Measurements from ENCODE around the gene GPATCH1. TPM values are rescaled to one million over a fixed set of nuclear protein-coding genes. Genes with fewer than 3 reads are reported as not detected.

The GPATCH1 gene
- total RNA-seq, 1 donor from 2014 or later: 6.3 TPM

DNA sequence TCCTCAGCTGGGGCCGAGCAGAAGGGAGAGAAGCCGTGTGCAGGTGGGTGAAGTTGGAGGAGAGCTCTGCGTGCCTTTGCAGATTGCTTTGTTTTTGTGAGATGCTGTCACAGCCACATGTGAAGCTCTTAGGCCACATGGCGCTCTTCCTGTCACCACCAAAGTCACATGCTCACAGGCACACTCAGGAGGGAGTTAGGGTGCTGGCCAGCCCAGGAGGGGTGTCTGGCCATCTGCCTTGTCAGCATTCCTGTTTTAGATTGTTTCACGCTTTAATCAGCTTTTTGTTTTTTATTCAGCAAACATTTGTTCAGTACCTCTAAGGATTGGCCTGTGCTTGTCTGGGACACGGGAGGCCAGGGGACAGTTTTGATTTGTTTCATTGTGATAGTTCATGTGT is 21.9 kb downstream of the GPATCH1 start:
- no peaks in the 10 kb centered on the region for H3K27me3 ChIP-seq (ENCODE audit: control insufficient read depth, insufficient read depth, low read length)
- TF ChIP-seq, protein P1, sequence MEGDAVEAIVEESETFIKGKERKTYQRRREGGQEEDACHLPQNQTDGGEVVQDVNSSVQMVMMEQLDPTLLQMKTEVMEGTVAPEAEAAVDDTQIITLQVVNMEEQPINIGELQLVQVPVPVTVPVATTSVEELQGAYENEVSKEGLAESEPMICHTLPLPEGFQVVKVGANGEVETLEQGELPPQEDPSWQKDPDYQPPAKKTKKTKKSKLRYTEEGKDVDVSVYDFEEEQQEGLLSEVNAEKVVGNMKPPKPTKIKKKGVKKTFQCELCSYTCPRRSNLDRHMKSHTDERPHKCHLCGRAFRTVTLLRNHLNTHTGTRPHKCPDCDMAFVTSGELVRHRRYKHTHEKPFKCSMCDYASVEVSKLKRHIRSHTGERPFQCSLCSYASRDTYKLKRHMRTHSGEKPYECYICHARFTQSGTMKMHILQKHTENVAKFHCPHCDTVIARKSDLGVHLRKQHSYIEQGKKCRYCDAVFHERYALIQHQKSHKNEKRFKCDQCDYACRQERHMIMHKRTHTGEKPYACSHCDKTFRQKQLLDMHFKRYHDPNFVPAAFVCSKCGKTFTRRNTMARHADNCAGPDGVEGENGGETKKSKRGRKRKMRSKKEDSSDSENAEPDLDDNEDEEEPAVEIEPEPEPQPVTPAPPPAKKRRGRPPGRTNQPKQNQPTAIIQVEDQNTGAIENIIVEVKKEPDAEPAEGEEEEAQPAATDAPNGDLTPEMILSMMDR (IDR thresholded peaks at IDR 0.05; ENCODE audit: insufficient read depth, low read length, severe bottlenecking): no peak
- H3K4me3 ChIP-seq (ENCODE audit: low read depth, low read length): no peak overlapping the region
- FAIRE-seq (no peak), DNase-seq (ENCODE audit: low read depth) (no peak)
- peaks cover 7% of the 10 kb centered on the region for H3K36me3 ChIP-seq (ENCODE audit: control insufficient read depth, insufficient read depth, low read length)

DNA sequence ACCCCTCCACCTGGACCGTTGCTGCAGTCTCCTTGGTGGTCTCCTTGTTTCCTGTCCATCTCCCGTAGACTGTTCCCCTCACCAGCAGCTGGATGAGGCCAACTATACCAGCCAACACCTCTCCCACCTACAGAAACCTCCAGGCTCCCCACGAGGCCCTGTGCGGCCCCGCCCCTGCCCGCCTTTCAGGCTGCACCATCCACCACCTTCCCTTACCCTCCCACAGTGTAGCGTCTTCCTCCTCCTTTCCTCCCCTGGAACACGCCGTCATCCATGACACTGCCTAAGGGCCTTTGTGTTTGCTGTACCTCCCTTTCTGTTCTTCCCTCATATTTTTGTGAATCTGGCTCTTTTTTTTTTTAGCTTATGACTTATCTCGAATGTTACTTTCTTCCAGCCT is 27.2 kb downstream of the GPATCH1 start:
- Histone ChIP-seq H3K4me3 (ENCODE audit: low read depth, low read length) (no peak overlapping the region), H3K27me3 (ENCODE audit: control insufficient read depth, insufficient read depth, low read length) (no peaks in the 10 kb centered on the region), H3K36me3 (ENCODE audit: control insufficient read depth, insufficient read depth, low read length) (peaks cover 9% of the 10 kb centered on the region)
- DNase-seq (ENCODE audit: low read depth): no peak
- TF ChIP-seq, protein P1 (IDR thresholded peaks at IDR 0.05; ENCODE audit: insufficient read depth, low read length, severe bottlenecking): no peak
- FAIRE-seq: no peak

DNA sequence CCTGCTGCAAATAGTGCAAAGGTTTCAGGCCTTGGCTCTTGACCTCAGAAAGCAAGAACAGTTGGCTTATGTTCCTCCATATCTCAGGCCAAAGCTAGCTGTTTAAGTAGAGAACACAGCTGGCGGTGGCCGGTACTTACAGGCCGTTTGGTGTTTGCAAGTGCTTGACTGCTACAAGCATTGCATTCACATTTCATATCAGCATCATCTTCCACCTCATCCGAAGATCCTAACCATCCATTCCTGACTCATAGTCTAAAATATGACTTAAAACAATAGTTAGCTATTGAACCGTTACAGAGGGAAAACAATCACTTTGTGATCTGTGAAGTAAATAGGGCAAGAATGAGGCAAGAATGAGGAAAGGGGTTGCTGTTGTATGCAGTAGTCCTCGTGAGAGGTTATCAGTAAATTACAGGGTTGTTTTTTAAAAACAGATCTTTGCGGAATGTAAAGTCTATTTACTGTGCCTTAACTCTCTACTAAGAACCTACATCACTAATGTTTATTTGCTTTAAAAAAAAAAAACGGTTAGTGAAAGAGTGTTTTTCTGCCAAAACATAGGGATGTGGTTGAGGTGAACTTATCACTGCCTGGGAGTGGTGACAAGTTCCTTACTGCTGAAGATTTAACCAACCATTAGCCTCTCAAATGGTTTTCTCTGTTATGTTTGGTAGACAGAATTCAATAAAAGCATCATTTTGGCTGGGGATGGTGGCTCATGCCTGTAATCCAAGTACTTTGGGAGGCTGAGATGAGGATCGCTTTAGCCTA is 29.3 kb downstream of the GPATCH1 start:
- DNase-seq (ENCODE audit: low read depth): no peak
- TF ChIP-seq, protein P1 (IDR thresholded peaks at IDR 0.05; ENCODE audit: insufficient read depth, low read length, severe bottlenecking): no peak
- Histone ChIP-seq H3K36me3 (ENCODE audit: control insufficient read depth, insufficient read depth, low read length) (peaks cover 8% of the 10 kb centered on the region), H3K4me3 (ENCODE audit: low read depth, low read length) (no peak overlapping the region), H3K27me3 (ENCODE audit: control insufficient read depth, insufficient read depth, low read length) (no peaks in the 10 kb centered on the region)
- FAIRE-seq: no peak

DNA sequence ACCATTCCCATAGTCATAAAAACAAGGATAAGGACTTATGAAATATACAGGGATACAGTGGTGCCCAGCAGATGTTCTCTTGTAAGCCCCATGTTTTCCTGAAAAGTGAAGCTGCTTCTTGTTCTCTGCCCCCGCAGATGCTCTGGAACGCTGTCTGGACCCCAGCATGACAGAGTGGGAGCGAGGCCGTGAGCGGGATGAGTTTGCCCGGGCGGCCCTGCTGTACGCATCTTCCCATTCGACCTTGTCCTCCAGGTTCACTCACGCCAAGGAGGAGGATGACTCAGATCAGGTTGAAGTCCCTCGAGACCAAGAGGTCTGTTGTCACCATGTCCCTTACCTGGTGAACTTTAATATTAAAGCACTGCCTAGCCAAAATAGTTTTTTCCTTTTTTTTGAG is 30.6 kb downstream of the GPATCH1 start:
- TF ChIP-seq, protein P1 (IDR thresholded peaks at IDR 0.05; ENCODE audit: insufficient read depth, low read length, severe bottlenecking): no peak
- Histone ChIP-seq H3K4me3 (ENCODE audit: low read depth, low read length) (no peak overlapping the region), H3K27me3 (ENCODE audit: control insufficient read depth, insufficient read depth, low read length) (no peaks in the 10 kb centered on the region), H3K36me3 (ENCODE audit: control insufficient read depth, insufficient read depth, low read length) (peaks cover 8% of the 10 kb centered on the region)
- FAIRE-seq (no peak), DNase-seq (ENCODE audit: low read depth) (no peak)

DNA sequence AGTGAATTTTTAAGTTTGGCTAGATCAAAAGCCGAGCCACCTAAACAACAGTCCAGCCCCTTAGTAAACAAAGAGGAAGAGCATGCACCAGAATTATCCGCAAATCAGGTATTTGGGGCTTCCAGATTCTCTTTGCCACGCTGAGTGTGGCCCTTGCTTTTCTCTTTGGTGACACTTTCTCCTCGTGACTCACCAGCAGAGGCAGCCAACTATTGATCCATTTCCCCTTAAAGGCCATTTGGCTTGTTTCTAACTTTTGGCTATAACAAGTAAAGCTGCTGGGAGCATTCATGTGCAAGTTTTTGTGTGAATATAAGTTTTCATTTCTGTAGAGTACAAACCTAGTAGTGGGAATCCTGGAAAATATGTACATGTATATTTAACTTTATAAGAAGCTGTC is 33.3 kb downstream of the GPATCH1 start:
- Histone ChIP-seq H3K27me3 (ENCODE audit: control insufficient read depth, insufficient read depth, low read length) (no peaks in the 10 kb centered on the region), H3K36me3 (ENCODE audit: control insufficient read depth, insufficient read depth, low read length) (peaks cover 12% of the 10 kb centered on the region), H3K4me3 (ENCODE audit: low read depth, low read length) (no peak overlapping the region)
- FAIRE-seq (no peak), DNase-seq (ENCODE audit: low read depth) (no peak)
- TF ChIP-seq, protein P1 (IDR thresholded peaks at IDR 0.05; ENCODE audit: insufficient read depth, low read length, severe bottlenecking): no peak

DNA sequence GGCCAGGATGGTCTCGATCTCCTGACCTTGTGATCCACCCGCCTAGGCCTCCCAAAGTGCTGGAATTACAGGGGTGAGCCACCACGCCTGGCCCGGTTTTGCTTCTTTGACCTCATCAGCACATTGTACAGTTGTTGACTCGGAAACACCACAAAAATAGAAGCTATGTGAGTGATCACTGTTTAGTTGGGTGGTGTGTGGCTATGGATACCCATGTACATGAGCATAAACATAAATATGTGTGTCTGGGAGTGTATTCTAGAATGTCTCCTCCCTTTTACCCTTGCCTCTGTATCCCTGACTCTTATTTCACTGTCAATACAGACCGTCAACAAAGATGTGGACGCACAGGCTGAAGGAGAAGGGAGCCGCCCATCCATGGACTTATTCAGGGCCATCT is 36.5 kb downstream of the GPATCH1 start:
- DNase-seq (ENCODE audit: low read depth) (no peak), FAIRE-seq (no peak)
- H3K4me3 ChIP-seq (ENCODE audit: low read depth, low read length): no peak overlapping the region
- no peaks in the 10 kb centered on the region for H3K27me3 ChIP-seq (ENCODE audit: control insufficient read depth, insufficient read depth, low read length)
- peaks cover 9% of the 10 kb centered on the region for H3K36me3 ChIP-seq (ENCODE audit: control insufficient read depth, insufficient read depth, low read length)
- TF ChIP-seq, protein P1 (IDR thresholded peaks at IDR 0.05; ENCODE audit: insufficient read depth, low read length, severe bottlenecking): no peak
